Upper lobe of left lung (tissue), 4 donors: ENCODE results near the gene CIT.

ENCODE experiments used
- EP300 ChIP-seq, 4 donors: sonication (generic); formaldehyde crosslinking; IDR thresholded peaks; one replicate each; pipeline ENCODE4 v1.5.1; 2017; ENCODE audit warnings: antibody characterized with exemption in 4 of 4, control low read depth in 2 of 4
- POLR2A ChIP-seq, 4 donors: fragments of 450-650 bp; IDR thresholded peaks; one replicate each; pipeline ENCODE4 v1.5.1; 2016 to 2017; ENCODE audit warnings: antibody characterized with exemption in 4 of 4, mild to moderate bottlenecking in 2 of 4
- POLR2AphosphoS5 ChIP-seq, 2 donors: sonication (generic); formaldehyde crosslinking; IDR thresholded peaks; one replicate each; pipeline ENCODE4 v1.5.1; 2017; ENCODE audit warnings: antibody characterized with exemption in 2 of 2
- TF ChIP-seq, protein P1 (sequence below), 6 experiments: fragments of 450-650 bp in 4 of 6; fragments of 200-600 bp in 2 of 6; sonication (generic) in 2 of 6; IDR thresholded peaks; one replicate each; pipeline ENCODE4 v1.5.1; 2016 to 2019; ENCODE audit warnings: antibody characterized with exemption in 6 of 6

DNA sequence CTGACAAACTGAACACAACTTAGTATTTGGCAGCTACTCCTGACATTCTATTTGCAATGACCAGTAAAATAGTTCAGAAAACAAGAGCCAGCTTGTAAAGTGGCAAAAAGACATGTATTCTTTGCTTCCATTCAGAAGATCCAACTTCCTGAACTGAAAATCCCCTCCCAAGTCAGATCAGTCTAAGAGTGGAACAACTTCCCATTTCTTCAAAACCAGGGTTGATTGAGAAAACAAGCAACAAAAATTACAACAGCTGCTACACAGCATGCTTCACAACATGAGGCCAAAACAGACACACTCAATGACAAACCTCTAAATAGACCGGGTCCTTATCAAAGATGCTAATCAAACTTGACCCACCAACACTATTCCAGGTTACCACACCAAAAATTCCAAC, 40.3 kb downstream of the CIT start:
- TF ChIP-seq, protein P1, sequence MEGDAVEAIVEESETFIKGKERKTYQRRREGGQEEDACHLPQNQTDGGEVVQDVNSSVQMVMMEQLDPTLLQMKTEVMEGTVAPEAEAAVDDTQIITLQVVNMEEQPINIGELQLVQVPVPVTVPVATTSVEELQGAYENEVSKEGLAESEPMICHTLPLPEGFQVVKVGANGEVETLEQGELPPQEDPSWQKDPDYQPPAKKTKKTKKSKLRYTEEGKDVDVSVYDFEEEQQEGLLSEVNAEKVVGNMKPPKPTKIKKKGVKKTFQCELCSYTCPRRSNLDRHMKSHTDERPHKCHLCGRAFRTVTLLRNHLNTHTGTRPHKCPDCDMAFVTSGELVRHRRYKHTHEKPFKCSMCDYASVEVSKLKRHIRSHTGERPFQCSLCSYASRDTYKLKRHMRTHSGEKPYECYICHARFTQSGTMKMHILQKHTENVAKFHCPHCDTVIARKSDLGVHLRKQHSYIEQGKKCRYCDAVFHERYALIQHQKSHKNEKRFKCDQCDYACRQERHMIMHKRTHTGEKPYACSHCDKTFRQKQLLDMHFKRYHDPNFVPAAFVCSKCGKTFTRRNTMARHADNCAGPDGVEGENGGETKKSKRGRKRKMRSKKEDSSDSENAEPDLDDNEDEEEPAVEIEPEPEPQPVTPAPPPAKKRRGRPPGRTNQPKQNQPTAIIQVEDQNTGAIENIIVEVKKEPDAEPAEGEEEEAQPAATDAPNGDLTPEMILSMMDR (IDR thresholded peaks at IDR 0.05), result no peak
- no peak for TF ChIP-seq POLR2AphosphoS5 (IDR thresholded peaks at IDR 0.05)
- no peak for TF ChIP-seq POLR2A (IDR thresholded peaks at IDR 0.05)
- no peak for TF ChIP-seq EP300 (IDR thresholded peaks at IDR 0.05)
